Measurements from ENCODE around the gene LCP2.

The LCP2 gene

GRCh38 chr5:170226661-170227060 is 70.9 kb downstream of the LCP2 start:
- Histone ChIP-seq H3K9ac (ENCODE audit: low read depth, low read length) (no peak overlapping the region), H3K36me3 (ENCODE audit: control insufficient read depth, insufficient read depth, low read length) (no peaks in the 10 kb centered on the region), H3K27ac (ENCODE audit: low read depth, low read length) (no peak overlapping the region), H3K4me1 (ENCODE audit: control insufficient read depth, insufficient read depth, low read length) (peaks cover 10% of the 10 kb centered on the region), H3K4me3 (ENCODE audit: low read depth, low read length) (no peak overlapping the region), H3K9me3 (ENCODE audit: control insufficient read depth, insufficient read depth, low read length) (no peaks in the 10 kb centered on the region), H3K27me3 (ENCODE audit: control insufficient read depth, insufficient read depth, low read length) (peaks cover 6% of the 10 kb centered on the region; the same call in 1 of the 2 replicates)

GRCh38 chr5:170226129-170226615 is 71.4 kb downstream of the LCP2 start:
- Histone ChIP-seq H3K4me1 (ENCODE audit: control insufficient read depth, insufficient read depth, low read length) (peaks cover 15% of the 10 kb centered on the region), H3K36me3 (ENCODE audit: control insufficient read depth, insufficient read depth, low read length) (no peaks in the 10 kb centered on the region), H3K27ac (ENCODE audit: low read depth, low read length) (no peak overlapping the region), H3K9ac (ENCODE audit: low read depth, low read length) (no peak overlapping the region), H3K27me3 (ENCODE audit: control insufficient read depth, insufficient read depth, low read length) (peaks cover 6% of the 10 kb centered on the region; the same call in 1 of the 2 replicates), H3K4me3 (ENCODE audit: low read depth, low read length) (no peak overlapping the region), H3K9me3 (ENCODE audit: control insufficient read depth, insufficient read depth, low read length) (no peaks in the 10 kb centered on the region)

- no peak overlapping the region for H3K9ac ChIP-seq (ENCODE audit: low read depth, low read length)
- no peak overlapping the region for H3K27ac ChIP-seq (ENCODE audit: low read depth, low read length)
- H3K36me3 ChIP-seq (ENCODE audit: control insufficient read depth, insufficient read depth, low read length): no peaks in the 10 kb centered on the region
- peaks cover 20% of the 10 kb centered on the region for H3K4me1 ChIP-seq (ENCODE audit: control insufficient read depth, insufficient read depth, low read length)
- H3K27me3 ChIP-seq (ENCODE audit: control insufficient read depth, insufficient read depth, low read length): peaks cover 8% of the 10 kb centered on the region
- H3K4me3 ChIP-seq (ENCODE audit: low read depth, low read length): no peak overlapping the region
- H3K9me3 ChIP-seq (ENCODE audit: control insufficient read depth, insufficient read depth, low read length): no peaks in the 10 kb centered on the region
Measured at GRCh38 chr5:170225326-170226128, 72.0 kb downstream of the LCP2 start.

GRCh38 chr5:170223906-170224305 is 73.7 kb downstream of the LCP2 start:
- peaks cover 25% of the 10 kb centered on the region for H3K4me1 ChIP-seq (ENCODE audit: control insufficient read depth, insufficient read depth, low read length)
- no peak overlapping the region for H3K9ac ChIP-seq (ENCODE audit: low read depth, low read length)
- no peak overlapping the region for H3K27ac ChIP-seq (ENCODE audit: low read depth, low read length)
- peaks cover 23% of the 10 kb centered on the region for H3K27me3 ChIP-seq (ENCODE audit: control insufficient read depth, insufficient read depth, low read length)
- no peaks in the 10 kb centered on the region for H3K9me3 ChIP-seq (ENCODE audit: control insufficient read depth, insufficient read depth, low read length)
- H3K4me3 ChIP-seq (ENCODE audit: low read depth, low read length): no peak overlapping the region
- H3K36me3 ChIP-seq (ENCODE audit: control insufficient read depth, insufficient read depth, low read length): no peaks in the 10 kb centered on the region

- Histone ChIP-seq H3K9ac (ENCODE audit: low read depth, low read length) (no peak overlapping the region), H3K36me3 (ENCODE audit: control insufficient read depth, insufficient read depth, low read length) (no peaks in the 10 kb centered on the region), H3K27ac (ENCODE audit: low read depth, low read length) (no peak overlapping the region), H3K27me3 (ENCODE audit: control insufficient read depth, insufficient read depth, low read length) (peaks cover 29% of the 10 kb centered on the region), H3K4me1 (ENCODE audit: control insufficient read depth, insufficient read depth, low read length) (peaks cover 25% of the 10 kb centered on the region), H3K9me3 (ENCODE audit: control insufficient read depth, insufficient read depth, low read length) (no peaks in the 10 kb centered on the region), H3K4me3 (ENCODE audit: low read depth, low read length) (no peak overlapping the region)
Measured at GRCh38 chr5:170223360-170223759, 74.2 kb downstream of the LCP2 start.

GRCh38 chr5:170221327-170221741 is 76.2 kb downstream of the LCP2 start:
- no peak overlapping the region for H3K9ac ChIP-seq (ENCODE audit: low read depth, low read length)
- H3K9me3 ChIP-seq (ENCODE audit: control insufficient read depth, insufficient read depth, low read length): no peaks in the 10 kb centered on the region
- no peaks in the 10 kb centered on the region for H3K36me3 ChIP-seq (ENCODE audit: control insufficient read depth, insufficient read depth, low read length)
- peak overlapping the region; percentile 23 for H3K27ac ChIP-seq (ENCODE audit: low read depth, low read length)
- H3K4me3 ChIP-seq (ENCODE audit: low read depth, low read length): no peak overlapping the region
- peaks cover 31% of the 10 kb centered on the region for H3K27me3 ChIP-seq (ENCODE audit: control insufficient read depth, insufficient read depth, low read length)
- H3K4me1 ChIP-seq (ENCODE audit: control insufficient read depth, insufficient read depth, low read length): peaks cover 25% of the 10 kb centered on the region

GRCh38 chr5:170220191-170220590 is 77.4 kb downstream of the LCP2 start:
- H3K36me3 ChIP-seq (ENCODE audit: control insufficient read depth, insufficient read depth, low read length): no peaks in the 10 kb centered on the region
- peaks cover 21% of the 10 kb centered on the region for H3K4me1 ChIP-seq (ENCODE audit: control insufficient read depth, insufficient read depth, low read length)
- no peak overlapping the region for H3K27ac ChIP-seq (ENCODE audit: low read depth, low read length)
- no peak overlapping the region for H3K9ac ChIP-seq (ENCODE audit: low read depth, low read length)
- peaks cover 31% of the 10 kb centered on the region for H3K27me3 ChIP-seq (ENCODE audit: control insufficient read depth, insufficient read depth, low read length)
- no peak overlapping the region for H3K4me3 ChIP-seq (ENCODE audit: low read depth, low read length)
- no peaks in the 10 kb centered on the region for H3K9me3 ChIP-seq (ENCODE audit: control insufficient read depth, insufficient read depth, low read length)

- Histone ChIP-seq H3K27ac (ENCODE audit: low read depth, low read length) (no peak overlapping the region), H3K27me3 (ENCODE audit: control insufficient read depth, insufficient read depth, low read length) (peaks cover 31% of the 10 kb centered on the region), H3K9me3 (ENCODE audit: control insufficient read depth, insufficient read depth, low read length) (no peaks in the 10 kb centered on the region), H3K36me3 (ENCODE audit: control insufficient read depth, insufficient read depth, low read length) (no peaks in the 10 kb centered on the region), H3K9ac (ENCODE audit: low read depth, low read length) (no peak overlapping the region), H3K4me3 (ENCODE audit: low read depth, low read length) (no peak overlapping the region), H3K4me1 (ENCODE audit: control insufficient read depth, insufficient read depth, low read length) (peaks cover 21% of the 10 kb centered on the region)
Measured at GRCh38 chr5:170219615-170220014, 78.0 kb downstream of the LCP2 start.

- Histone ChIP-seq H3K27me3 (ENCODE audit: control insufficient read depth, insufficient read depth, low read length) (peaks cover 31% of the 10 kb centered on the region), H3K27ac (ENCODE audit: low read depth, low read length) (no peak overlapping the region), H3K4me3 (ENCODE audit: low read depth, low read length) (no peak overlapping the region), H3K4me1 (ENCODE audit: control insufficient read depth, insufficient read depth, low read length) (peaks cover 16% of the 10 kb centered on the region), H3K9me3 (ENCODE audit: control insufficient read depth, insufficient read depth, low read length) (no peaks in the 10 kb centered on the region), H3K36me3 (ENCODE audit: control insufficient read depth, insufficient read depth, low read length) (no peaks in the 10 kb centered on the region), H3K9ac (ENCODE audit: low read depth, low read length) (no peak overlapping the region)
Measured at GRCh38 chr5:170218726-170219125, 78.9 kb downstream of the LCP2 start.

- peaks cover 31% of the 10 kb centered on the region for H3K27me3 ChIP-seq (ENCODE audit: control insufficient read depth, insufficient read depth, low read length)
- H3K36me3 ChIP-seq (ENCODE audit: control insufficient read depth, insufficient read depth, low read length): no peaks in the 10 kb centered on the region
- H3K9ac ChIP-seq (ENCODE audit: low read depth, low read length): no peak overlapping the region
- H3K9me3 ChIP-seq (ENCODE audit: control insufficient read depth, insufficient read depth, low read length): no peaks in the 10 kb centered on the region
- no peak overlapping the region for H3K27ac ChIP-seq (ENCODE audit: low read depth, low read length)
- H3K4me1 ChIP-seq (ENCODE audit: control insufficient read depth, insufficient read depth, low read length): peaks cover 16% of the 10 kb centered on the region
- no peak overlapping the region for H3K4me3 ChIP-seq (ENCODE audit: low read depth, low read length)
Measured at GRCh38 chr5:170217831-170218230, 79.7 kb downstream of the LCP2 start.

- H3K9ac ChIP-seq (ENCODE audit: low read depth, low read length): no peak overlapping the region
- no peak overlapping the region for H3K27ac ChIP-seq (ENCODE audit: low read depth, low read length)
- peaks cover 12% of the 10 kb centered on the region for H3K4me1 ChIP-seq (ENCODE audit: control insufficient read depth, insufficient read depth, low read length)
- H3K4me3 ChIP-seq (ENCODE audit: low read depth, low read length): no peak overlapping the region
- H3K9me3 ChIP-seq (ENCODE audit: control insufficient read depth, insufficient read depth, low read length): no peaks in the 10 kb centered on the region
- H3K36me3 ChIP-seq (ENCODE audit: control insufficient read depth, insufficient read depth, low read length): no peaks in the 10 kb centered on the region
- peaks cover 25% of the 10 kb centered on the region for H3K27me3 ChIP-seq (ENCODE audit: control insufficient read depth, insufficient read depth, low read length)
Measured at GRCh38 chr5:170216257-170216864, 81.2 kb downstream of the LCP2 start.

All from HUES48 (cell line).